ENCODE results near the gene TSPAN16.

Gene TSPAN16

DNA sequence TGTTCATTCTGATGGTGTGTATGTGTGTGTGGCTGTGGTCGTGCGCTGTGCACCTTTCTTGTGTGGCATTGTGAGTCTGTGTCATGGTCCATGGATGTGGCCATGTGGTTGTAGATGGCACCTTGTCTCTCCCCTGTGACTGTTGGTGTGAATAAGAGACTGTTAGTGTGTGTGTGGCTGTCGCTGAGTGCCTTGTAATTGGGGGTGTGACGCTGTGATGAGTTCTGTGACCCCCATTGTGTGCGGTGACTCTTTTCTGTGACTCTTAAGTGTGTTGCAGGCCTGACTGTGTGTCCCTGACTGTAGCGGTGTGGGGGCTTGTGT, 60.1 kb downstream of the TSPAN16 start:
- H3K27ac ChIP-seq: peak overlapping the region in 1 of 2 donors; percentile 86

DNA sequence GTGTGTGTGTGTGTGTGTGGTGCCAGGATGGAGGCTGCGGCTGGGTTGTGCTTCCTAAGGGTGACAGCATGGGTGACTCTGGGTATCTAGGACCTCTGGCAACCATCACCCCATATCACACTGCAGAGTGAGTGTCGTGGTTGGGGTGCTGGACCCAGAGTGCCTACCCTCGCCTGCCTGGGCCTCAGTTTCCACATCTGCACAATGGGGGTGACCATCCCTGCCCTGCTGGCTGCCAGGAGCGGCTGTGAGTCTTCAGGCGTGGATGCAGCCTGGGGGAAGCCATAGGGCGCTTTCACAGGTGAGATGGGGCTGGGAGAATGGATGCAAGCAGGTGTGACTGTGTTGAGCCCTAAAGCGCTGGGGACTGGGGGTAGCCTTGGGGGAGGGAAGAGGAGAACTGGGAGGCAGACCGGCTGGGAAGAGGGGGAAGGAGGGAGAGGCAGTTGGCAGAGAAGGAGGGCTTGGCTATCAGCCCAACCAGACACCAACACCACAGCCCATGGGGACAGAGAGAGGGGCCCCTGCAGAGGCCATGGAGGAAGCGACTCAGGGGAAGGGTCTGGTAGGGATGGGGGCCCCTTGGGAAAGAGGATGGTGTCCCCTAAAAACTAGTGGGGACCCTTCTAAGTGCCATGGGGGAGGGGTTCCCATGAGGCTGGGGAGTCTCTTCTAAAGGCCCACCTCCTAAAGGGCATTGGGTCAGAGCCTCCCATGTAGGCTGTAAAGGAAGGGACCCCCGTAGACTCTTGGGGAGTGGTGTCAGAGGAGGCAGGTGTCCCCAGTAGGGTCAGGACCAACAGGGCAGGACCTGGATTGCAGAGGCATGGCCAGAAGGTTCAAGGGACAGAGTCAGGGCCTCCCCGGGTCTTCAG, 61.0 kb downstream of the TSPAN16 start:
- no peak for DNase-seq (ENCODE audit: low spot score)
- TF ChIP-seq, protein P1, sequence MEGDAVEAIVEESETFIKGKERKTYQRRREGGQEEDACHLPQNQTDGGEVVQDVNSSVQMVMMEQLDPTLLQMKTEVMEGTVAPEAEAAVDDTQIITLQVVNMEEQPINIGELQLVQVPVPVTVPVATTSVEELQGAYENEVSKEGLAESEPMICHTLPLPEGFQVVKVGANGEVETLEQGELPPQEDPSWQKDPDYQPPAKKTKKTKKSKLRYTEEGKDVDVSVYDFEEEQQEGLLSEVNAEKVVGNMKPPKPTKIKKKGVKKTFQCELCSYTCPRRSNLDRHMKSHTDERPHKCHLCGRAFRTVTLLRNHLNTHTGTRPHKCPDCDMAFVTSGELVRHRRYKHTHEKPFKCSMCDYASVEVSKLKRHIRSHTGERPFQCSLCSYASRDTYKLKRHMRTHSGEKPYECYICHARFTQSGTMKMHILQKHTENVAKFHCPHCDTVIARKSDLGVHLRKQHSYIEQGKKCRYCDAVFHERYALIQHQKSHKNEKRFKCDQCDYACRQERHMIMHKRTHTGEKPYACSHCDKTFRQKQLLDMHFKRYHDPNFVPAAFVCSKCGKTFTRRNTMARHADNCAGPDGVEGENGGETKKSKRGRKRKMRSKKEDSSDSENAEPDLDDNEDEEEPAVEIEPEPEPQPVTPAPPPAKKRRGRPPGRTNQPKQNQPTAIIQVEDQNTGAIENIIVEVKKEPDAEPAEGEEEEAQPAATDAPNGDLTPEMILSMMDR (IDR thresholded peaks at IDR 0.05): no peak
- Histone ChIP-seq H3K4me3 (no peak overlapping the region), H3K27ac (peak overlapping the region in 1 of 2 donors; percentile 11)

More for the DNA sequence above, 60.1 kb downstream of the TSPAN16 start:
- peak overlapping the region; percentile 88 for H3K4me3 ChIP-seq
- DNase-seq (ENCODE audit: low spot score): no peak
- TF ChIP-seq, protein P1 (IDR thresholded peaks at IDR 0.05): no peak

DNA sequence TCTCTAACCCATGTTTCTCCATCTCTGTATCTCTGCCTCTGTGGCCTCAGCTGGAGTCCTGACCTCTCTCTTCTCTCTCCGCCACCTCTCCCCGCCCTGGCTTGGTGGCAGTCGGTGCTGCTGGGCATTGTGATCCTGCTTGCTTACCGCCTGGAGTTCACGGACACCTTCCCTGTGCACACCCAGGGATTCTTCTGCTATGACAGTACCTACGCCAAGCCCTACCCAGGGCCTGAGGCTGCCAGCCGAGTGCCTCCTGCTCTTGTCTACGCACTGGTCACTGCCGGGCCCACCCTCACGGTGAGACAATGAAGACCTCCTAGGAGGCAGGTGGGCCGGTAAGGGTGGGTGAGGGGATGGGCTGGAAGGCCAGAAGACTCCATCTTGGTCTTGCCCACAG, 63.5 kb downstream of the TSPAN16 start:
- TF ChIP-seq, protein P1 (IDR thresholded peaks at IDR 0.05): no peak
- Histone ChIP-seq H3K4me3 (no peak overlapping the region), H3K27ac (no peak overlapping the region)
- DNase-seq (ENCODE audit: low spot score): no peak

DNA sequence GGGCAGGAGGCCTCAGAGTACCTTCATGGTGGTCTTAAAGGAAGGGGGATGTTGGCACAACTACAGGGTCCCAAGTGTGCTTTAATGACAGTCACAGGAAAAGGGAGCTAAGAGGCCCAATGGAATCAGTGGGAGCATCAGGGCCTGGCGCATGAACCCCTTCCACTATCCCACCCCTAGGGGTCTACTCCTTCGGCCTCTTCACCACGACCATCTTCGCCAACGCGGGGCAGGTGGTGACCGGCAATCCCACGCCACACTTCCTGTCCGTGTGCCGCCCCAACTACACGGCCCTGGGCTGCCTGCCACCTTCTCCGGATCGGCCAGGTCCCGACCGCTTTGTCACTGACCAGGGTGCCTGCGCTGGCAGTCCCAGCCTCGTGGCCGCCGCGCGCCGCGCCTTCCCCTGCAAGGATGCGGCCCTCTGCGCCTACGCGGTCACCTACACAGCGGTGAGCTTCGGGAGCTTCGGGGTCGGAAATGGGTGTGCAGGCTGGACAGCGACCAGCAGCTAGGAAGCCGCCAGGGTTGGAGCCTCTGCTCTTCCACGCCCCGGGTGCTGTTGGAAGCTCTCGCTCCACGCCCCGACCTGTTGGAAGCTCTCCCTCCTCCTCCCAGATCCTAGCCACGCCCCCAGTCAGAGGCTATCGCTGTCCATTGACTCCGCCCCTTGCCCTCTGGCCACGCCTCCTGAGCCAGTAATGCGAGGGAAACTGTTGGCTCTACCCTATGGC, 65.2 kb downstream of the TSPAN16 start:
- Histone ChIP-seq H3K4me3 (no peak overlapping the region), H3K27ac (no peak overlapping the region)
- TF ChIP-seq, protein P1 (IDR thresholded peaks at IDR 0.05): no peak
- DNase-seq (ENCODE audit: low spot score): no peak

DNA sequence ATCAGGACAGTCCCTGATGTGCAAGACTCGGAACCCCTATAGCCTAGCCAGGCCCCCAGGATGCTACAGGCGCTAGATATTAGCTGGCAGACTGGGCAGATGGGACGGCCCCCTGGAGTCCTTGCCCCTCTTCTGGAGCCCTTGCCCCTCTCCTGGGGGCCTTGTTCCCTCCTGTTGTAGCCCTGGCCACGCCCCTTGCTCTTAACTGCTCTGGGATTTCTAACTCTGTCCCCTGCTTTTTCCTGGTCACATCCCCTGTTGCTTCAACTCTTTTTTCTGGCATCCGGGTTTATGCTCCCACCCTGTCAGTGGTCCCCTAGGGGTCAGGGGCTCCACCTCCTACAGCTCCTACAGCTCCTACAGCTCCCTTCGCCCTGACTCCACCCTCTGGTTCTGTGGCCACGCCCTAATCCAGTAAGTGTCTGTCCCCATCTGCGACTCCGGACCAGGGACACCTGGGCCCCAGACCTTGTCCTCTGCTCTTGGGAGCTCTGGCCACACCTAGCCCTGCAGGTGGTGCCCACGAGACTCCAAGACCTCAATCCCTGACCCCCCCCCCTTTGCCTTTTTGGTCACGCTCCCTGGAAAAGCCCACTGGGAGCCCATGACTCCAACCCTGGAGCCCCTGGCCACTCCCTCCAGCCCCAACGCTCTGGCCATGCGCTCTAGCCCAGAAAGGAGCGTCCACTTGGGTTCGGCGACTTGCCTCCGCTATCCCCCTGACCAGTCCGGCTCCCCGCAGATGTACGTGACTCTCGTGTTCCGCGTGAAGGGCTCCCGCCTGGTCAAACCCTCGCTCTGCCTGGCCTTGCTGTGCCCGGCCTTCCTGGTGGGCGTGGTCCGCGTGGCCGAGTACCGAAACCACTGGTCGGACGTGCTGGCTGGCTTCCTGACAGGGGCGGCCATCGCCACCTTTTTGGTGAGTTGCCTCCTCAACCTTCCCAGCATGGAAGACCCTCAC, 66.1 kb downstream of the TSPAN16 start:
- Histone ChIP-seq H3K27ac (no peak overlapping the region), H3K4me3 (no peak overlapping the region)
- TF ChIP-seq, protein P1 (IDR thresholded peaks at IDR 0.05): no peak
- no peak for DNase-seq (ENCODE audit: low spot score)

DNA sequence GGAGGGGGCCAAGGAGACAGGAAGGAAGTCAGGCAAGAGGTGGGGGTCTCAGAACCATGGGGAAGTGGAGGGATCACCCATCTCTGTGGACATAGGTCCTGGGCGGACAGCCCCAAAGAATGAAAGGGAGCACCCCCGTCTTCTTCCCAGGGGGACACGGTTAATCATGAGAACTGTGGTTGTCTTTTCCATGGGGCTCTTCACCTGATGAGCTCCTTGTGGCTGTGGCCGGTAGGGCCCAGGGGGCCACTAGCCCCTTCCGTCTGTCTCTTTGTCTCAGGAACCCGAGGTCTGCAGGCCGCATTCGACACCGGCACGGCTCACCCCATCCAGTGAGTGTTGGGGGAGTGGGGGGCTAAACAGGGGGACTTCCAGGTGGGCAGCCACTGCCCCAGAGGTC, 67.9 kb downstream of the TSPAN16 start:
- Histone ChIP-seq H3K4me3 (no peak overlapping the region), H3K27ac (no peak overlapping the region)
- no peak for DNase-seq (ENCODE audit: low spot score)
- TF ChIP-seq, protein P1 (IDR thresholded peaks at IDR 0.05): no peak

All from coronary artery (tissue), 2 donors.